KMS-11 (cell line): ENCODE results near the gene MYO3B.

Experiments used
- H2AFZ ChIP-seq: fragments of 200-600 bp; sonication (generic); 2 replicates; pipeline ENCODE4 v1.6.1; 2016; ENCODE audit warnings: antibody characterized with exemption, mixed run types, low read depth
- H3K27ac ChIP-seq: fragments of 200-600 bp; sonication (generic); 2 replicates; pipeline ENCODE4 v1.6.1; 2016; ENCODE audit warnings: mild to moderate bottlenecking, mixed run types
- H3K27me3 ChIP-seq: fragments of 200-600 bp; sonication (generic); 2 replicates; pipeline ENCODE4 v1.6.1; 2017; ENCODE audit warnings: mild to moderate bottlenecking, low read depth, mixed run types, moderate library complexity; ENCODE audit not compliant: insufficient read depth
- H3K36me3 ChIP-seq: fragments of 200-600 bp; sonication (generic); 2 replicates; pipeline ENCODE4 v1.6.1; 2017; ENCODE audit warnings: mild to moderate bottlenecking, mixed run types; ENCODE audit not compliant: insufficient read depth
- H3K4me1 ChIP-seq: fragments of 200-600 bp; sonication (generic); 2 replicates; pipeline ENCODE4 v1.6.1; 2016; ENCODE audit warnings: mild to moderate bottlenecking, low read depth, mixed run types; ENCODE audit not compliant: poor library complexity, severe bottlenecking
- H3K4me2 ChIP-seq: fragments of 200-600 bp; sonication (generic); 2 replicates; pipeline ENCODE4 v1.7.0; 2016; ENCODE audit warnings: mild to moderate bottlenecking, mixed run types
- H3K4me3 ChIP-seq: fragments of 200-600 bp; sonication (generic); IDR thresholded peaks from 2 replicates; pipeline ENCODE4 v1.6.1; 2017; ENCODE audit warnings: low read depth, low read length, mixed read lengths; ENCODE audit not compliant: insufficient read depth
- H3K79me2 ChIP-seq: fragments of 200-600 bp; sonication (generic); 2 replicates; pipeline ENCODE4 v1.6.1; 2016; ENCODE audit warnings: low read depth, mixed run types; ENCODE audit not compliant: insufficient read depth
- H3K9ac ChIP-seq: fragments of 200-600 bp; sonication (generic); 2 replicates; pipeline ENCODE4 v1.6.1; 2016; ENCODE audit warnings: mild to moderate bottlenecking, mixed run types
- H4K20me1 ChIP-seq: fragments of 200-600 bp; sonication (generic); 2 replicates; pipeline ENCODE4 v1.6.1; 2016; ENCODE audit warnings: mild to moderate bottlenecking, mixed run types; ENCODE audit not compliant: insufficient read depth
- TF ChIP-seq, protein P1 (sequence below): fragments of 200-600 bp; sonication (generic); conservative IDR thresholded peaks from 2 replicates; pipeline ENCODE4 v1.6.1; 2017; ENCODE audit warnings: low read depth, mild to moderate bottlenecking, antibody characterized with exemption, low read length, moderate library complexity, mixed read lengths

Gene MYO3B

DNA sequence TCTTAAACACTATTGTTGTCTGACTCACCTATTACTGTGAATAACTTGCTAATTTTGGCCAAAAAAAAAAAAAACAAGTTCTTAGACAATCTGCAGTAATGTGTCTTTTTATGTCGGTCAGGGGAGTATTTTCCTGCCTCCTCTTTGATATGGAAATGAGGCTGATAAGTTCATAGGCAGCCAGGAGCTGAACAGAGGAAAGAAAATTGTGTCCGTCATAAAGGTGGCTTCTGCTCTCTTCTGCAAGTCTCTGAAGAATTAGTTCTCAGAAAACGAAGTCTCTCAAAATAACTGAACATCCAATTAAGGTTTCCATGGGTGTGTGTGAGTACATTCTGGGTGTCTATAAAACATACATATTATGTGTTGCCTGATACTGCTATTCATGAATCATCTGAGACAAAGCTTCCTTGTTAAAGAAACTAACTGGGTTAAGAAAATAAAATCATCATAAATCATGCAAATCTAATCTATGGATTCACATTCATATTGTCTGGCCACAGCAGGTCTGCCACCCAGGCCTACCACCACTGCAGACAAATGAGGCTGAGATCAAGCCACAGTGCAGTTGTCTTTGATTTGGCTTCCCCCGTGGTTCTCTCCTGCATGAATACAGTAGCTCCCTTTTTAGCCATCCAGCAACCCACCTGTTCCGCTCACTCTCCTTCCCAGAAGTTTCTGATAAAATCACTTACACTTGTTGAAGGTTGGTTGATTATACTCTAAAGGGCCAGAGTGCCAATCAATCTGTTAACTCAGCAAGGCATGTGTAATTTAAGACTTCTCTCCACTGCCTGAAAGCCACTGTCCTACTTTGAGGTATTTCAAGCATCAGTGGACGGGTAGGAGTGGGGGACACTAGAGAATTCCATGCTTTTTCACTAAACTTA is 517.8 kb downstream of the MYO3B start:
- H3K4me1 ChIP-seq: no peaks in the 10 kb centered on the region
- no peak overlapping the region for H3K4me2 ChIP-seq
- no peak overlapping the region for H3K9ac ChIP-seq
- no peaks in the 10 kb centered on the region for H4K20me1 ChIP-seq
- H3K36me3 ChIP-seq: no peaks in the 10 kb centered on the region
- TF ChIP-seq, protein P1, sequence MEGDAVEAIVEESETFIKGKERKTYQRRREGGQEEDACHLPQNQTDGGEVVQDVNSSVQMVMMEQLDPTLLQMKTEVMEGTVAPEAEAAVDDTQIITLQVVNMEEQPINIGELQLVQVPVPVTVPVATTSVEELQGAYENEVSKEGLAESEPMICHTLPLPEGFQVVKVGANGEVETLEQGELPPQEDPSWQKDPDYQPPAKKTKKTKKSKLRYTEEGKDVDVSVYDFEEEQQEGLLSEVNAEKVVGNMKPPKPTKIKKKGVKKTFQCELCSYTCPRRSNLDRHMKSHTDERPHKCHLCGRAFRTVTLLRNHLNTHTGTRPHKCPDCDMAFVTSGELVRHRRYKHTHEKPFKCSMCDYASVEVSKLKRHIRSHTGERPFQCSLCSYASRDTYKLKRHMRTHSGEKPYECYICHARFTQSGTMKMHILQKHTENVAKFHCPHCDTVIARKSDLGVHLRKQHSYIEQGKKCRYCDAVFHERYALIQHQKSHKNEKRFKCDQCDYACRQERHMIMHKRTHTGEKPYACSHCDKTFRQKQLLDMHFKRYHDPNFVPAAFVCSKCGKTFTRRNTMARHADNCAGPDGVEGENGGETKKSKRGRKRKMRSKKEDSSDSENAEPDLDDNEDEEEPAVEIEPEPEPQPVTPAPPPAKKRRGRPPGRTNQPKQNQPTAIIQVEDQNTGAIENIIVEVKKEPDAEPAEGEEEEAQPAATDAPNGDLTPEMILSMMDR: no peak
- H3K27me3 ChIP-seq: no peaks in the 10 kb centered on the region
- H3K4me3 ChIP-seq: no peak overlapping the region
- no peaks in the 10 kb centered on the region for H3K79me2 ChIP-seq
- no peak overlapping the region for H3K27ac ChIP-seq
- H2AFZ ChIP-seq: no peak overlapping the region

DNA sequence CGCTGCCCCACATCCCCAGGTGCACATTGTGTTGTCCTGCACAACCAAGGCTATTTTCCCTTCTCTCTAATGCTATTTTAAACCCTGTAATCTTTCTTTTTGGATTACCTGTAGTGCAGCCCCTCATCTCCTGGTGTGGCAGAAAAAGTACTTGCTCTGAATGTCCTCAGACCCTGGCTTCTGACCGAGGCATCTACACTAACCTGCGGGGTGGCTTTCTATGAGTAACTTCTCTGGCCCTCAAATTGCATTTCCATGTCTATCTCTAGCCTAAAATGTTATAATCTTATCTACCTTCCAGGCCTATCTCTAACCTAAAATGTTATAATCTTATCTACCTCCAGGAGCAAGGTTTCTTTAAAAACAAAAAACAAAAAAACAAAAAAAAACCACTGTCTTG is 519.0 kb downstream of the MYO3B start:
- no peak overlapping the region for H3K4me2 ChIP-seq
- TF ChIP-seq, protein P1: no peak
- H3K27ac ChIP-seq: no peak overlapping the region
- H3K79me2 ChIP-seq: no peaks in the 10 kb centered on the region
- H3K4me3 ChIP-seq: no peak overlapping the region
- H3K9ac ChIP-seq: no peak overlapping the region
- H4K20me1 ChIP-seq: no peaks in the 10 kb centered on the region
- H2AFZ ChIP-seq: no peak overlapping the region
- no peaks in the 10 kb centered on the region for H3K36me3 ChIP-seq
- H3K4me1 ChIP-seq: no peaks in the 10 kb centered on the region
- no peaks in the 10 kb centered on the region for H3K27me3 ChIP-seq

DNA sequence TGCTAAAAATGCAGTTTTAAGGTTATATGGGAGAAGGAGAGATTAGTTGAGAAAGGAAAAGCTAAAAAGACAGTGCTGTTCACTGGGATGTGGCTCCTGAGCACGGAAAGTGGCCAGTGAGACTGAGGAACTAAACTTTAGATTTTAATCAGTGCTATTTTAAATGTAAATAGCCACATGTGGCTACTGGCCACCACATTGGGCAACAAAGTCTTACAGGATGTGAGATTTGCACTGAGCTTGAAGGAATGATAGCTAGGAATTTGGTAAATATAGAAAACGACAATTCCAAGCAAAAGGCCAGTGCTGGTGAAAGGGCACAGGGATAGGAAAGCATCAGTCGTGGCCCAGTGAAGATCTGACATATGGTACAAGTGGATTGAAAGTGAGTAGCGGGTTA is 523.1 kb downstream of the MYO3B start:
- TF ChIP-seq, protein P1: no peak
- Histone ChIP-seq H2AFZ (no peak overlapping the region), H3K4me1 (no peaks in the 10 kb centered on the region), H3K36me3 (no peaks in the 10 kb centered on the region), H3K27me3 (no peaks in the 10 kb centered on the region), H3K9ac (no peak overlapping the region), H3K79me2 (no peaks in the 10 kb centered on the region), H3K4me3 (no peak overlapping the region), H3K4me2 (no peak overlapping the region), H4K20me1 (no peaks in the 10 kb centered on the region), H3K27ac (no peak overlapping the region)

DNA sequence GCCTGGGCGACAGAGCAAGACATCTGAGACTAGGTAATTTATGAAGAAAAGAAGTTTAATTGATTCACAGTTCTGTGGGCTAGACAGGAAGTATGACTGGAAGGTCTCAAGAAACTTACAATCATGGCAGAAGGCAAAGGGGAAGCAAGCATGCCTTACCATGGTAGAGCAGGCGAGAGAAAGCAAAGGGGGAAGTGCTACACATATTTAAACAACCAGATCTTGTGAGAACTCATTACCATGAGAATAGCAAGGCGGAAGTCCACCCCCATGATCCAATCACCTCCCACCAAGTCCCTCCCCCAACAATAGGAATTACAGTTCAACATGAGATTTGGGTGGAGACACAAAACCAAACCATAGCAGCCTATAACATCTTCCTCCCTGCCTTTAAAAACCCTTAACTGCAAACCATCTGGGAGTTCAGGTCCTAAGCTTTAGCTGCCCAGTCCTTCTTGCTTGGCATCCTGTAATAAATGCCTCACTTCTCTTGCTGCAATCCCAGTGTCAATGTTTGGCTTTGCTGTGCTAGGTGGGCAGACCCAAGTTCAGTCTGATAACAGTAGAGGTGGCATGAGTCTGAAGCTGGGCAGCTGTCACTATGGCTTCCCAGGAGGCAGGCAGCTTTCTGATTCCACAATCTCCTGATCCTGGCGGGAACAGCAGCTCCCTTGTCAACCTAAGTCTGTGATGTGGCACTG is 526.0 kb downstream of the MYO3B start:
- no peak overlapping the region for H3K9ac ChIP-seq
- H3K27me3 ChIP-seq: no peaks in the 10 kb centered on the region
- H3K79me2 ChIP-seq: no peaks in the 10 kb centered on the region
- TF ChIP-seq, protein P1: no peak
- no peak overlapping the region for H3K4me3 ChIP-seq
- no peaks in the 10 kb centered on the region for H3K36me3 ChIP-seq
- no peaks in the 10 kb centered on the region for H4K20me1 ChIP-seq
- H3K4me1 ChIP-seq: no peaks in the 10 kb centered on the region
- H3K4me2 ChIP-seq: no peak overlapping the region
- no peak overlapping the region for H2AFZ ChIP-seq
- no peak overlapping the region for H3K27ac ChIP-seq
